Spleen (tissue), 7 donors: ENCODE measurements around the gene CDK3.

Experiments
- CTCF ChIP-seq, 11 experiments: fragments of 200-600 bp in 7 of 11; fragments of 450-650 bp in 4 of 11; sonication (generic) in 4 of 11; IDR thresholded peaks in 8 of 11; conservative IDR thresholded peaks in 3 of 11; 1 replicate in 7 of 11; 2 replicates in 4 of 11; pipeline versions ENCODE4 v1.4.0 to v1.8.0; 2016 to 2021; ENCODE audit warnings: antibody characterized with exemption in 11 of 11, inconsistent platforms in 4 of 11, mild to moderate bottlenecking in 1 of 11
- POLR2AphosphoS5 ChIP-seq, 3 donors: sonication (generic); formaldehyde crosslinking; IDR thresholded peaks; one replicate each; pipeline ENCODE4 v1.5.1; 2017; ENCODE audit warnings: antibody characterized with exemption in 3 of 3
- donor health status: DM: no; HTN: no; CAD: no; lungs with moderate emphysema.
- donor health status: DM: no; HTN: no; CAD: no.
- donor health status: DM: no; HTN: no; CAD: no.

- TF ChIP-seq CTCF (IDR thresholded peaks at IDR 0.05 in 8 of 11, conservative IDR thresholded peaks at IDR 0.05 in 3 of 11) (peak in 9 of 11 experiments; percentile 33 to 87 (median 73)), POLR2AphosphoS5 (IDR thresholded peaks at IDR 0.05) (peak in 1 of 3 donors; percentile 40)
Observed at GRCh38 chr17:76000016-76000754, 470 bp upstream of the CDK3 start.
